ENCODE data around the gene TEP1. TPM values are rescaled to one million over a fixed set of nuclear protein-coding genes. Genes with fewer than 3 reads are reported as not detected.
"Not testable (repeated sequence)": the region's sequence is repeated elsewhere in the genome, so short reads cannot be mapped to it uniquely, and the experiment has no call there.

The TEP1 gene
- polyA plus RNA-seq, 3 donors, result 19.0 to 20.7 (median 19.0) TPM

GRCh38 chr14:20400965-20401593 is 12.2 kb downstream of the TEP1 start:
- DNase-seq (ENCODE audit: extremely low read depth in 1 of 11, low read depth in 9 of 11, low spot score in 4 of 11), result no peak

DNA sequence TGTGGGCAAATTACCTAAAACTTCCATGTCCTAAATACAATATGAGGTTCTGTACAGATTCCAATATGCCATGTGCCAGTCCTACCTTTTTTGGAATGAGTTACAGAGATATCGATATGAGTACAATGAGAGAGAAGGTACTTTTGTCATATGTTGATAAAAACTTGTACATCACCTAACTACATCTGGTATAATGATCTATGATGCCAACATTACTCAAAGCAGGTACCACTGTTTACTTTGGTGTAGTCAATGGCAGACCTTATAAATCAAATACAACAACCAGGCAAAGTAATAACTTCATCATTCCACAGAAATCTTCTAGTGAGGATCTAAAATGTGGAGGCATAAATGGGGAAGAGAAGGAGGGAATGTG is 12.7 kb downstream of the TEP1 start:
- no peak for DNase-seq (ENCODE audit: extremely low read depth in 1 of 11, low read depth in 9 of 11, low spot score in 4 of 11)

DNA sequence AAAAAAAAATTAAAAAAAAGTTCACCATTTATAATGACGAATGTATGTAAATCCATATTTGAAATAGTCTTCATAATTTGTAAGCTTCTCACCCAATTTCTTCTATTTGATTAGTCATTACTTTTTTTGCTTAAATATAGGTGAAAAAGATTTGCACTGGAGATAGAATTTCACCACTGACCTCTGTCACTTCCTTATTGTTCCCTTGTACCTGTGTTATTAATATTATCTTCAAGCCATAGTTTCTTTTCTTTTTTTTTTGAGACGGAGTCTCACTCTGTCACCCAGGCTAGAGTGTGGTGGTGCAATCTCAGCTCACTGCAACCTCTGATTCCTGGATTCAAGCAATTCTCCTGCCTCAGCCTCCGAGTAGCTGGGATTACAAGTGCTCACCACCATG is 15.8 kb downstream of the TEP1 start:
- no peak for DNase-seq (ENCODE audit: extremely low read depth in 1 of 11, low read depth in 9 of 11, low spot score in 4 of 11)

DNA sequence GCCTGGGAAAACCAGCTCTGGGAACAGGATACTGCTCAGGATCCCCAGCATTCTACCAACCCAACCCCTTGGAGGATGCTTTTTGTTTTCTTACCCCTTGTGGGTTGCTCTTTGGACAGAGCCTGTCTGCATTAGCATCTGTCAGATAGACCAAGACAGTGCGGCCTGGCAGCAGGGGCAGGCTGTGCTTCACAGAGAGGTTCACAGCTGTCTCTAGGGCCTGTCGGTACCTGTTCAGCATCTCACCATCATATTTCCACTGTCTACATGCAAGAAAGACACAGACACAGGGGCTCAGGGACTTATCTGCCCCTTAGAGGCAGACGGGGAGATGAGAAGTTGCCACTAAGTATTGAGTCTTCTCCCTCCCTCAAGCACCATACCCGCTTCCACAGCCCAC is 21.8 kb downstream of the TEP1 start:
- no peak for DNase-seq (ENCODE audit: extremely low read depth in 1 of 11, low read depth in 9 of 11, low spot score in 4 of 11)

DNA sequence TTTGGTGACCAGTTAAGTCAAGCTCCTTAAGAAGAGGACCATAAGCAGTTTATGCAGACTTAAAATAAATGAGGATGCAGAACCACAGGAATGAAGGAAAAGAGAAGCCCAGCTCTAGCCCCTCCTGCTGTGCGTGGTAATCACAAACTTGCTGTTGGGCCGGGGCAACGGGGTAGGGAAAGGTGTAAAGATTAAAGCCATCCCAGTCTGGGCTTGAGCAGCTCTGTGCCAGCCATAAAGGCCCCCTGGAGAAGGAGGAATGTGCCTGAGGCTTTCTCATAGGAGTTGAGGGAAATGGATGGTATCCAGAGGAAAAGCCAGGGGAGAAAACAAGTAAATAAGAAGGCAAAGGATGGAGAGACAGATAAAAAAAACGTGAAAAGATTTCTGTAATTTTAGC is 25.1 kb downstream of the TEP1 start:
- no peak for DNase-seq (ENCODE audit: extremely low read depth in 1 of 11, low read depth in 9 of 11, low spot score in 4 of 11)

- no peak for DNase-seq (ENCODE audit: extremely low read depth in 1 of 11, low read depth in 9 of 11, low spot score in 4 of 11)
These were observed 25.7 kb downstream of the TEP1 start for GRCh38 chr14:20387576-20387975.

DNA sequence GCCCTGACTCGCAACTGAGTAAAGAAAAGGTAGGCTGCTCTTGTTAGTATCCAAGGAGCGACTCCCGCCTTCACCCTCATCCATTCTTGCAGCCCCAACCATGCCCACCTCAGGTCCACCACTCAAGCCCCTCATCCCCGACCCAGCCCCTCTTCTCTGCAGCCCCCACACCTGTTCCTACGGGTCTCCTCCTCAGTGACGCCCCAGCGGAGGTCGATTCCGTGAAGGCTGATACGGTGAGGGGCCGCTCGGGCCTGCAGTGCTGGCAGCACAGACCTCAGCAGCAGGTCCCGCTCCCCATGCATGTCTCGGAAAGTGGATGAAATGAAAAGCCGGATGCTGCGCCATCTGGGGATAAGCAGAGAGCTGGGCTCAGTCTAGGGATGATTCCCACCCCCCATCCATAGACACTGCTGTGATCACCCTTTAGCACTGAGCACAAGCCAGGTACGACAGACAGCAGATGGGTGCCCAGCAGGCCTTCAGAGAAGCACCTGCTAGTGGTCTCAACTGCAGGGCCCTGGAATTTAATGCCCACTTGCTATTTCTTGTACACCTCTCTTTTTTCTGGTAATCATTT is 26.9 kb downstream of the TEP1 start:
- no peak for DNase-seq (ENCODE audit: extremely low read depth in 1 of 11, low read depth in 9 of 11, low spot score in 4 of 11)

- DNase-seq (ENCODE audit: extremely low read depth in 1 of 11, low read depth in 9 of 11, low spot score in 4 of 11), result no peak
These were observed 28.4 kb downstream of the TEP1 start for GRCh38 chr14:20384886-20385285.

DNA sequence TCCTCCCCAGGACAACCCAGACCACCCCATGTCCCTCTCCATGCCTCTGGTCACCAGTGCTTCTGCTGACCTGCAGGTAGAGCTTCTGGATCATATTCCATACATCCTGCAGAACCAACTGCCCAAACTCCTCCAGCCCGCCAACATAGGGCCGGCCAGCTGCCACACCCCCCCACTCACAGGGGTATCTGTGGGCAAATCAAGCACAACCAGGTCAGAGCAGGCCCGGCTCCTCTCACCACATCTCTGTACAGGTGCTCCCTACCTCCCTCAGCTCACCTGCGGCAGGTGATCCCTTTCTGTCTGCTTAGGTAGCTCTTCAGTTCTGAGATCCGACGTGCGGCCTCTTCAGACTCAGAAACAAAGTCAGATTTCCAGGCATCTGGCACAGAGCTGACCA is 29.0 kb downstream of the TEP1 start:
- DNase-seq (ENCODE audit: extremely low read depth in 1 of 11, low read depth in 9 of 11, low spot score in 4 of 11), result no peak

- no peak for DNase-seq (ENCODE audit: extremely low read depth in 1 of 11, low read depth in 9 of 11, low spot score in 4 of 11)
These were observed 29.7 kb downstream of the TEP1 start for GRCh38 chr14:20383636-20384035.

DNA sequence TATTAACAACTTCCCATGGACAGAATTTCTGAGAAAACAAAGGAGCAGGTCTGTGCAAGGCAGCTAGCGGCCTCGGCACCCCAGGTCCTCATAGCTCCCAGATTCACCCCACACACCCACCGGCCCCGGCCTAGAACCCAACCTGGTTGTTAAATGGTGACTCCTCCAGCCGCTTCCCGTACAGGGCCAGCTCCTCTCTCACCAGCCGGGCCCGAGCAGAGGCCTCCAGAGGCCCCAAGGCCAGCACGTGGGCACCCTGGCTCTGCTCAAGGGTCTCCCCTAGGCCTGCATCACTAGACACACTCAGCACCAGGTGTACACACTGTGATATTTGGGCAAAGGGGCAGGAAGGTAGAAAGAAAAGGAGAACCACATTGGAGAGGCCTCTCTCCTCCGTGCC is 30.3 kb downstream of the TEP1 start:
- DNase-seq (ENCODE audit: extremely low read depth in 1 of 11, low read depth in 9 of 11, low spot score in 4 of 11), result no peak

- DNase-seq (ENCODE audit: extremely low read depth in 1 of 11, low read depth in 9 of 11, low spot score in 4 of 11), result no peak
These were observed 30.8 kb downstream of the TEP1 start for GRCh38 chr14:20382526-20382925.

- no peak for DNase-seq (ENCODE audit: extremely low read depth in 1 of 11, low read depth in 9 of 11, low spot score in 4 of 11)
These were observed 32.0 kb downstream of the TEP1 start for GRCh38 chr14:20381341-20381740.

DNA sequence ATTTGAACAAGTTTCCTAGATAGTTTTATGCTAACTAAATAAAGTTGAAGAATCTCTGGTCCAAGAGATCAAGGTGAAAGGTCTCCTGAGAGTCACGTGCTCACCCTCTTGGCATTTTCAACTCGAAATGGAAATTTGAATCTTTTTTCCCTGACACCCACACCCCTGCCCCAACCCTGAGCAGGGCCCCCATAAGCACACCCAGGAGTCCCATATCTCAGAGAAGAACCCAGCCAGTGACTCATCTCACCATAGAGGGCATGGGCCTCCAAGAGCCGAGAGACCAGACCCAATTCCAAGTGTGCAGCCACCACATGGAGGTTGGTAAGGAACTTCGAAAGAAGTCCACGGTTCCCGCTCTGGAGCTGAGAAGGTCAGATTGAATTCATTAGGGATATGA is 32.6 kb downstream of the TEP1 start:
- DNase-seq (ENCODE audit: extremely low read depth in 1 of 11, low read depth in 9 of 11, low spot score in 4 of 11), result no peak

DNA sequence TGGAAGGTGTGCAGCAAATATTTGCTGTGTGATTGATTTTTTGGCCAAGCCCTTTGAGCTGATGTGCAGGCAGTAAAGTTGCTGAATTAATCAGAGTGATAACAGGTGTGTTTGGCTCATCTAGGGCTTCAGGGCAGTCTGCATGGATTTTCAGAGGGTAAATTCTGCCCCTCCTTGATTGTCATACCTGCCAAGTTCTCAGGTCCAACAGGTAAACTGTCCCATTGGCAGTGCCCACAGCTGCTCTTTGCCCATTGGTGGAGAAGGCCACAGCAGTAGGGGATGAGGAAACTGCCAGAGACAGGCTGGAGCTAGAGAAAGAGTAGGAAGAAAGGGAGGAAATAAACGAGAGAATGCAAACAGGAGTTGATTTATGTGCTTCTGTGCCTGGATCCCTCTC is 33.6 kb downstream of the TEP1 start:
- DNase-seq (ENCODE audit: extremely low read depth in 1 of 11, low read depth in 9 of 11, low spot score in 4 of 11), result no peak

DNA sequence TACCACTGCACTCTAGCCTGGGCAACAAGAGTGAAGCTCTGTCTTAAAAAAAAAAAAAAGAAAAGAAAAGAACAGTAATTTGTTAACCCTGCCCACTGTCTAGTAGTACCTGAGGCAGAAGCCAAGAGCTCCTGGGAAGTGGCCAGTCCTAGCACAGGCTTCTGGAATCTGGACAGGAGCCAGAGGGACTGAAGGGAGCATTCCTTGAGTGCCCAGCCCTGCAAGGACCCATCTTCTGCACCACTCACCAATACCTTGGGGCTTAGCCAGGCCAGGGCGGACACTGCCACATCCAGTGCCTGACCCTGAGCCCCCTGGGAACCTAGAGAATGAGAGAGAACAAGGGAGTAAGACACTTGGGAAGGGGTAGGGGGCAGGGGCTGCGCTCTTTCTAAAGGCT is 36.1 kb downstream of the TEP1 start:
- DNase-seq (ENCODE audit: extremely low read depth in 1 of 11, low read depth in 9 of 11, low spot score in 4 of 11), result no peak

GRCh38 chr14:20376071-20376588 is 37.2 kb downstream of the TEP1 start:
- peak in 7 of 11 donors; percentile 3 to 11 (median 4) for DNase-seq (ENCODE audit: extremely low read depth in 1 of 11, low read depth in 9 of 11, low spot score in 4 of 11)

GRCh38 chr14:20375471-20375870 is 37.8 kb downstream of the TEP1 start:
- no peak for DNase-seq (ENCODE audit: extremely low read depth in 1 of 11, low read depth in 9 of 11, low spot score in 4 of 11)

GRCh38 chr14:20372796-20373195 is 40.5 kb downstream of the TEP1 start:
- DNase-seq (ENCODE audit: extremely low read depth in 1 of 11, low read depth in 9 of 11, low spot score in 4 of 11), result no peak

- DNase-seq (ENCODE audit: extremely low read depth in 1 of 11, low read depth in 9 of 11, low spot score in 4 of 11), result no peak
These were observed 47.4 kb downstream of the TEP1 start for GRCh38 chr14:20365928-20366327.

GRCh38 chr14:20358474-20358873 is 54.8 kb downstream of the TEP1 start:
- not testable (repeated sequence) for DNase-seq (ENCODE audit: extremely low read depth in 1 of 11, low read depth in 9 of 11, low spot score in 4 of 11)
